ENCODE data around the gene SPP2. TPM values are rescaled to one million over a fixed set of nuclear protein-coding genes. Genes with fewer than 3 reads are reported as not detected.

The SPP2 gene
- total and polyA plus RNA-seq, 9 of the 15 experiments (the other 6 are each of a cell fraction or from before 2014, with no cell fraction given) = not detected

- in situ Hi-C loops (cut with MboI) (no loop called here), intact Hi-C loops (cut with micrococcal nuclease) (no loop called here)
- 0% methylated on average over 3 of the region's 3 CpGs for WGBS (ENCODE audit: insufficient coverage, low coverage, missing lambda C conversion rate)
- Histone ChIP-seq H3K9me3 (replicated peaks; ENCODE audit: control insufficient read depth, insufficient read depth, low read depth, low read length) (no peaks in the 10 kb centered on the region), H3K36me3 (ENCODE audit: control insufficient read depth, insufficient read depth, low read length) (no peaks in the 10 kb centered on the region), H3K4me1 (replicated peaks in 1 of 2; ENCODE audit: control insufficient read depth in 2 of 2, insufficient read depth in 2 of 2, low read length in 2 of 2) (no peaks in the 10 kb centered on the region), H3K27ac (ENCODE audit: extremely low read depth, low read depth, low read length) (no peak overlapping the region), H3K4me2 (ENCODE audit: insufficient read depth, low read length) (no peak overlapping the region), H3K9ac (ENCODE audit: insufficient read depth in 1 of 2, low read depth in 2 of 2, low read length in 2 of 2) (no peak overlapping the region), H3K9me1 (ENCODE audit: control insufficient read depth, insufficient read depth, low read length) (no peaks in the 10 kb centered on the region), H3K4me3 (no peak overlapping the region), H2AFZ (ENCODE audit: low read depth, low read length) (no peak overlapping the region), H4K20me1 (replicated peaks; ENCODE audit: control insufficient read depth, insufficient read depth, low read length) (no peaks in the 10 kb centered on the region), H3K79me2 (ENCODE audit: control insufficient read depth, insufficient read depth, low read length) (no peaks in the 10 kb centered on the region), H3K27me3 (ENCODE audit: control insufficient read depth in 2 of 2, insufficient read depth in 2 of 2, low read length in 2 of 2) (no peaks in the 10 kb centered on the region)
- ATAC-seq (no peak), FAIRE-seq (no peak), DNase-seq (ENCODE audit: extremely low read depth in 1 of 4, low spot score in 3 of 4) (no peak)
- TF ChIP-seq POLR2B (IDR thresholded peaks at IDR 0.05; ENCODE audit: low read depth, partially characterized antibody) (no peak), ZNF586 (CRISPR knock-in tag; conservative IDR thresholded peaks at IDR 0.05) (no peak)
- ChIA-PET CTCF (ENCODE audit: low intra/inter-chr PET ratio) (no interaction called here), POLR2A (interaction anchor here (0.6 kb wide), 2 partner anchors 272 to 376 kb away, joined by 3 read pairs; no protein-coding TSS in a partner anchor)
- no TSS peak for BruUV-seq (replicated peaks)
Observed at GRCh38 chr2:234102112-234102511, 51.6 kb downstream of the SPP2 start.

GRCh38 chr2:234107861-234108260, 57.4 kb downstream of the SPP2 start:
- 0% methylated on average over 1 of the region's 1 CpG for WGBS (ENCODE audit: insufficient coverage, low coverage, missing lambda C conversion rate)
- Histone ChIP-seq H3K4me2 (ENCODE audit: insufficient read depth, low read length) (no peak overlapping the region), H3K9me1 (ENCODE audit: control insufficient read depth, insufficient read depth, low read length) (no peaks in the 10 kb centered on the region), H3K4me3 (no peak overlapping the region), H3K9me3 (replicated peaks; ENCODE audit: control insufficient read depth, insufficient read depth, low read depth, low read length) (no peaks in the 10 kb centered on the region), H3K79me2 (ENCODE audit: control insufficient read depth, insufficient read depth, low read length) (no peaks in the 10 kb centered on the region), H4K20me1 (replicated peaks; ENCODE audit: control insufficient read depth, insufficient read depth, low read length) (no peaks in the 10 kb centered on the region), H3K27ac (ENCODE audit: extremely low read depth, low read depth, low read length) (no peak overlapping the region), H3K36me3 (ENCODE audit: control insufficient read depth, insufficient read depth, low read length) (no peaks in the 10 kb centered on the region), H3K27me3 (ENCODE audit: control insufficient read depth in 2 of 2, insufficient read depth in 2 of 2, low read length in 2 of 2) (no peaks in the 10 kb centered on the region), H2AFZ (ENCODE audit: low read depth, low read length) (no peak overlapping the region), H3K4me1 (replicated peaks in 1 of 2; ENCODE audit: control insufficient read depth in 2 of 2, insufficient read depth in 2 of 2, low read length in 2 of 2) (no peaks in the 10 kb centered on the region), H3K9ac (ENCODE audit: insufficient read depth in 1 of 2, low read depth in 2 of 2, low read length in 2 of 2) (no peak overlapping the region)
- intact Hi-C loops (cut with micrococcal nuclease) (no loop called here), in situ Hi-C loops (cut with MboI) (no loop called here)
- BruUV-seq (replicated peaks) = no TSS peak
- DNase-seq (ENCODE audit: extremely low read depth in 1 of 4, low spot score in 3 of 4) (no peak), FAIRE-seq (no peak), ATAC-seq (no peak)
- ChIA-PET POLR2A (no interaction called here), CTCF (ENCODE audit: low intra/inter-chr PET ratio) (no interaction called here)
- TF ChIP-seq ZNF76 (CRISPR knock-in tag; IDR thresholded peaks at IDR 0.05; ENCODE audit: borderline replicate concordance) = no peak
- TF ChIP-seq EGR1 (conservative IDR thresholded peaks at IDR 0.05) = no peak
- no peak for TF ChIP-seq ADNP (tag; IDR thresholded peaks at IDR 0.05)
- TF ChIP-seq NR3C1 (CRISPR knock-in tag; IDR thresholded peaks at IDR 0.05) = no peak

Data from K562 (cell line).